Testis (tissue), 3 donors: ENCODE measurements around the gene SCFD2. TPM values are rescaled to one million over a fixed set of nuclear protein-coding genes. Genes with fewer than 3 reads are reported as not detected.
A peak's percentile ranks its signal among the peaks of the same experiment; 100 is the strongest.
"Not testable (repeated sequence)": the region's sequence is repeated elsewhere in the genome, so short reads cannot be mapped to it uniquely, and the experiment has no call there.

ENCODE experiments used
- DNase-seq: peaks from one replicate; pipeline ENCODE4 v3.0.0-alpha.2; 2019
- H3K27ac ChIP-seq, 2 donors: fragments of 200-600 bp; sonication (generic); one replicate each; pipeline ENCODE4 v1.5.1; 2019
- H3K27me3 ChIP-seq: fragments of 200-600 bp; sonication (generic); one replicate; pipeline ENCODE4 v1.5.1; 2019
- H3K36me3 ChIP-seq: fragments of 200-600 bp; sonication (generic); one replicate; pipeline ENCODE4 v1.5.1; 2017; ENCODE audit warnings: low read depth; ENCODE audit errors: missing control alignments
- H3K4me1 ChIP-seq: fragments of 200-600 bp; sonication (generic); one replicate; pipeline ENCODE4 v1.5.1; 2019
- H3K4me3 ChIP-seq, 2 donors: fragments of 200-600 bp; sonication (generic); one replicate each; pipeline ENCODE4 v1.5.1; 2017 to 2019
- H3K9me3 ChIP-seq: fragments of 200-600 bp; sonication (generic); one replicate; pipeline ENCODE4 v1.5.1; 2017
- POLR2A ChIP-seq: fragments of 450-650 bp; IDR thresholded peaks from one replicate; pipeline ENCODE4 v1.6.1; 2017; ENCODE audit warnings: antibody characterized with exemption, mild to moderate bottlenecking, moderate library complexity
- WGBS, 2 donors: methylation state at CpG; one replicate each; pipeline ENCODE4 v1.1.5; 2018; 5-methylcytosine and 5-hydroxymethylcytosine counted together
- intact Hi-C: fragments of 100-400 bp; cut with DNase I; formaldehyde crosslinking; loops from one replicate; pipeline ENCODE4 v1.15.1; 2023; ENCODE audit warnings: low total_unique reads
- polyA plus RNA-seq: library from polyadenylated mRNA; stranded (reverse); fragments of 350-450 nt; fragmentation: Illumina TruSeq; extraction: RNeasy Lipid Tissue Mini Kit (QIAGEN cat#74804); gene quantifications from one replicate; pipeline ENCODE4 v1.2.3, GENCODE V29; 2014; ENCODE audit warnings: low read depth, low replicate concordance; ENCODE audit not compliant: insufficient read depth
- total RNA-seq, 2 donors: library from RNA; depleted of rRNA; stranded (reverse); fragments of >200 nt; gene quantifications; one replicate each; pipeline ENCODE4 v1.2.3, GENCODE V29; 2016
- TF ChIP-seq, protein P1 (sequence below), 3 experiments: fragments of 450-650 bp in 2 of 3; fragments of 200-600 bp in 1 of 3; sonication (generic) in 1 of 3; IDR thresholded peaks; one replicate each; pipeline ENCODE4 v1.5.1; 2016 to 2019; ENCODE audit warnings: antibody characterized with exemption in 3 of 3, mild to moderate bottlenecking in 2 of 3, moderate library complexity in 1 of 3

The SCFD2 gene
- total and polyA plus RNA-seq, 3 donors from 2014 or later = 6.0 to 24.5 (median 21.3) TPM

GRCh38 chr4:53040851-53041250, 325.0 kb downstream of the SCFD2 start:
- Histone ChIP-seq H3K27ac (no peak overlapping the region), H3K27me3 (no peaks in the 10 kb centered on the region), H3K4me3 (no peak overlapping the region), H3K9me3 (no peaks in the 10 kb centered on the region), H3K4me1 (no peaks in the 10 kb centered on the region), H3K36me3 (no peaks in the 10 kb centered on the region)
- TF ChIP-seq, protein P1, sequence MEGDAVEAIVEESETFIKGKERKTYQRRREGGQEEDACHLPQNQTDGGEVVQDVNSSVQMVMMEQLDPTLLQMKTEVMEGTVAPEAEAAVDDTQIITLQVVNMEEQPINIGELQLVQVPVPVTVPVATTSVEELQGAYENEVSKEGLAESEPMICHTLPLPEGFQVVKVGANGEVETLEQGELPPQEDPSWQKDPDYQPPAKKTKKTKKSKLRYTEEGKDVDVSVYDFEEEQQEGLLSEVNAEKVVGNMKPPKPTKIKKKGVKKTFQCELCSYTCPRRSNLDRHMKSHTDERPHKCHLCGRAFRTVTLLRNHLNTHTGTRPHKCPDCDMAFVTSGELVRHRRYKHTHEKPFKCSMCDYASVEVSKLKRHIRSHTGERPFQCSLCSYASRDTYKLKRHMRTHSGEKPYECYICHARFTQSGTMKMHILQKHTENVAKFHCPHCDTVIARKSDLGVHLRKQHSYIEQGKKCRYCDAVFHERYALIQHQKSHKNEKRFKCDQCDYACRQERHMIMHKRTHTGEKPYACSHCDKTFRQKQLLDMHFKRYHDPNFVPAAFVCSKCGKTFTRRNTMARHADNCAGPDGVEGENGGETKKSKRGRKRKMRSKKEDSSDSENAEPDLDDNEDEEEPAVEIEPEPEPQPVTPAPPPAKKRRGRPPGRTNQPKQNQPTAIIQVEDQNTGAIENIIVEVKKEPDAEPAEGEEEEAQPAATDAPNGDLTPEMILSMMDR (IDR thresholded peaks at IDR 0.05) = no peak
- no peak for TF ChIP-seq POLR2A
- intact Hi-C loops = no loop called here
- WGBS, 2 donors = 69 to 77% methylated on average over 2 of the region's 2 CpGs
- no peak for DNase-seq

DNA sequence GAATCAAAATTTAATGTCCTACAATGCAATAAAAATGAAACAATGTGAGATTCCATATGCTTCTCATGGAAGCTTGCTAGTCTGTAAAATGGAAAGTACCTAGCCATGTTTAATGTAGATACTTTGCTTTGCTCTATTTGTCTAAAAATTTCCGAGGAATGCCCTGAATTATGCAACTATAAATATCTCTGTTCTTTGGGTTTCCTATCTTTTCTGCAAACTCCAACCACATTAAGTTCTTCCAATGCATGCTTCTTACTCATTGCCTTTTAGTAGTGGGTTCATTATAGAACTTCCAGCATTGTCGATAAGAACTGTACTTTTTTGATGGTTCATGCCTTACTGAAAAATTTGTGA, 325.4 kb downstream of the SCFD2 start:
- 93 to 96% methylated on average over 2 of the region's 2 CpGs for WGBS, 2 donors
- no peaks in the 10 kb centered on the region for H3K36me3 ChIP-seq
- H3K9me3 ChIP-seq = no peaks in the 10 kb centered on the region
- TF ChIP-seq, protein P1 (IDR thresholded peaks at IDR 0.05) = no peak
- TF ChIP-seq POLR2A = no peak
- no peak overlapping the region for H3K27ac ChIP-seq
- DNase-seq = no peak
- no peaks in the 10 kb centered on the region for H3K27me3 ChIP-seq
- intact Hi-C loops = no loop called here
- H3K4me1 ChIP-seq = no peaks in the 10 kb centered on the region
- no peak overlapping the region for H3K4me3 ChIP-seq

GRCh38 chr4:53039741-53040458, 326.0 kb downstream of the SCFD2 start:
- no peaks in the 10 kb centered on the region for H3K36me3 ChIP-seq
- no peak for TF ChIP-seq POLR2A
- TF ChIP-seq, protein P1 (IDR thresholded peaks at IDR 0.05) = no peak
- intact Hi-C loops = no loop called here
- no peaks in the 10 kb centered on the region for H3K9me3 ChIP-seq
- no peak for DNase-seq
- no peaks in the 10 kb centered on the region for H3K27me3 ChIP-seq
- WGBS, 2 donors = 77 to 86% methylated on average over 4 of the region's 4 CpGs
- H3K4me3 ChIP-seq = no peak overlapping the region
- H3K27ac ChIP-seq = no peak overlapping the region
- H3K4me1 ChIP-seq = no peaks in the 10 kb centered on the region

- Histone ChIP-seq H3K9me3 (no peaks in the 10 kb centered on the region), H3K36me3 (no peaks in the 10 kb centered on the region), H3K27ac (peak overlapping the region in 1 of 2 donors; percentile 27), H3K4me3 (no peak overlapping the region), H3K27me3 (no peaks in the 10 kb centered on the region), H3K4me1 (no peaks in the 10 kb centered on the region)
- 44 to 50% methylated on average over 1 of the region's 1 CpG for WGBS, 2 donors
- TF ChIP-seq, protein P1 (IDR thresholded peaks at IDR 0.05) = no peak
- no peak for TF ChIP-seq POLR2A
- DNase-seq = no peak
- intact Hi-C loops = no loop called here
These were observed 328.0 kb downstream of the SCFD2 start for GRCh38 chr4:53037892-53038291.

DNA sequence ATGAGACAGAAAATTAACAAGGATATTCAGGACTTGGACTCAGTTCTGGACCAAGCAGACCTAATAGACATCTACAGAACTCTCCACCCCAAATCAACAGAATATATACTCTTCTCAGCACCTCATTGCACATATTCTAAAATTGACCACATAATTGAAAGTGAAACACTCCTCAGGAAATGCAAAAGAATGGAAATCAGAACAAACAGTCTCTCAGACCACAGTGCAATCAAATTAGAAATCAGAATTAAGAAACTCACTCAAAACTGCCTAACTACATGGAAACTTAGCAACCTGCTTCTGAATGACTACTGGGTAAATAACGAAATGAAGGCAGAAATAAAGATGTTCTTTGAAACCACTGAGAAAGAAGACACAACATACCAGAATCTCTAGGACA, 333.0 kb downstream of the SCFD2 start:
- H3K4me1 ChIP-seq, H3K9me3 ChIP-seq, H3K36me3 ChIP-seq, H3K27ac ChIP-seq, intact Hi-C loops, H3K4me3 ChIP-seq, DNase-seq, H3K27me3 ChIP-seq: not testable (repeated sequence)
- WGBS, 2 donors = 74 to 89% methylated on average over 1 of the region's 1 CpG
